HEK293 (cell line): ENCODE measurements around the gene LHFPL4.

Experiments used
- MEIS1 ChIP-seq: sonication (generic); formaldehyde crosslinking; IDR thresholded peaks from 2 replicates; pipeline ENCODE4 v1.8.1; 2022; ENCODE audit warnings: missing genetic modification reagents, mild to moderate bottlenecking, borderline replicate concordance
- TRIM28 ChIP-seq: IDR thresholded peaks from 2 replicates; pipeline ENCODE4 v1.6.1; 2011; ENCODE audit warnings: low read length, control low read depth, borderline replicate concordance
- YY1 ChIP-seq: fragments of 450-650 bp; formaldehyde crosslinking; IDR thresholded peaks from 2 replicates; pipeline ENCODE4 v1.5.1; 2018; ENCODE audit warnings: missing biosample characterization, missing genetic modification characterization
- ZBTB21 ChIP-seq: fragments of 450-650 bp; formaldehyde crosslinking; IDR thresholded peaks from 2 replicates; pipeline ENCODE4 v1.5.1; 2017; ENCODE audit warnings: missing biosample characterization, missing genetic modification characterization
- ZFP3 ChIP-seq: fragments of 450-650 bp; formaldehyde crosslinking; IDR thresholded peaks from 2 replicates; pipeline ENCODE4 v1.5.1; 2016; ENCODE audit warnings: low read depth, missing biosample characterization, missing genetic modification characterization
- ZNF121 ChIP-seq: fragments of 450-650 bp; formaldehyde crosslinking; IDR thresholded peaks from 2 replicates; pipeline ENCODE4 v1.5.1; 2016; ENCODE audit warnings: missing biosample characterization, missing genetic modification characterization
- ZNF423 ChIP-seq: fragments of 450-650 bp; formaldehyde crosslinking; IDR thresholded peaks from 2 replicates; pipeline ENCODE4 v1.5.1; 2016; ENCODE audit warnings: missing biosample characterization, missing genetic modification characterization
- ZNF600 ChIP-seq: fragments of 450-650 bp; formaldehyde crosslinking; IDR thresholded peaks from 2 replicates; pipeline ENCODE4 v1.5.1; 2016; ENCODE audit warnings: missing biosample characterization, missing genetic modification characterization
- ZNF777 ChIP-seq: fragments of 450-650 bp; formaldehyde crosslinking; IDR thresholded peaks from 2 replicates; pipeline ENCODE4 v1.5.1; 2017; ENCODE audit warnings: missing biosample characterization, missing genetic modification characterization, borderline replicate concordance
- ZNF791 ChIP-seq: fragments of 450-650 bp; formaldehyde crosslinking; IDR thresholded peaks from 2 replicates; pipeline ENCODE4 v1.5.1; 2016; ENCODE audit warnings: missing biosample characterization, missing genetic modification characterization
- ZNF792 ChIP-seq: fragments of 450-650 bp; formaldehyde crosslinking; IDR thresholded peaks from 2 replicates; pipeline ENCODE4 v1.5.1; 2016; ENCODE audit warnings: missing biosample characterization, missing genetic modification characterization
- TF ChIP-seq, protein P1 (sequence below): fragments of 450-650 bp; formaldehyde crosslinking; IDR thresholded peaks from 2 replicates; pipeline ENCODE4 v1.5.1; 2016; ENCODE audit warnings: missing biosample characterization, missing genetic modification characterization
- TF ChIP-seq, protein P2 (sequence below): fragments of 450-650 bp; formaldehyde crosslinking; IDR thresholded peaks from 2 replicates; pipeline ENCODE4 v1.5.1; 2016; ENCODE audit warnings: missing biosample characterization, missing genetic modification characterization

DNA sequence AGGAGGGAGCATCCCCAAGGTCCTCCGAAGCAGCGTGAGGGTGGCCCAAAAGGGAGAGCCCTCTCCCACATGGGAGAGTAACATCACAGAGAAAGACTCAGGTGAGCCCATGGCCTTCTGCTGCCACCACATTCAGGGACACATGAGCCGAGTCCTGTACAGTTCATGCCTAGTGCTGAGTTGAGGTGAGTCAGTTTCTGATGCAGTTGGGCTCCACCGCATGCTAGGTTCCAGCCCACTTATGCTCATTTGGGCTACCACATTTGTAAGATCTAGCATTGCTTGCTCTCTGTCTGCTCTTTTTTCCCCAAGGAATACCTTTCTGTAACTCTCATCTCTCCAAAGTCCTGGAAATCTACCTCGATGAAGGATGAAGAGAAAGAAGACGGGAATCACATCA, 79.1 kb downstream of the LHFPL4 start:
- TF ChIP-seq, protein P1, sequence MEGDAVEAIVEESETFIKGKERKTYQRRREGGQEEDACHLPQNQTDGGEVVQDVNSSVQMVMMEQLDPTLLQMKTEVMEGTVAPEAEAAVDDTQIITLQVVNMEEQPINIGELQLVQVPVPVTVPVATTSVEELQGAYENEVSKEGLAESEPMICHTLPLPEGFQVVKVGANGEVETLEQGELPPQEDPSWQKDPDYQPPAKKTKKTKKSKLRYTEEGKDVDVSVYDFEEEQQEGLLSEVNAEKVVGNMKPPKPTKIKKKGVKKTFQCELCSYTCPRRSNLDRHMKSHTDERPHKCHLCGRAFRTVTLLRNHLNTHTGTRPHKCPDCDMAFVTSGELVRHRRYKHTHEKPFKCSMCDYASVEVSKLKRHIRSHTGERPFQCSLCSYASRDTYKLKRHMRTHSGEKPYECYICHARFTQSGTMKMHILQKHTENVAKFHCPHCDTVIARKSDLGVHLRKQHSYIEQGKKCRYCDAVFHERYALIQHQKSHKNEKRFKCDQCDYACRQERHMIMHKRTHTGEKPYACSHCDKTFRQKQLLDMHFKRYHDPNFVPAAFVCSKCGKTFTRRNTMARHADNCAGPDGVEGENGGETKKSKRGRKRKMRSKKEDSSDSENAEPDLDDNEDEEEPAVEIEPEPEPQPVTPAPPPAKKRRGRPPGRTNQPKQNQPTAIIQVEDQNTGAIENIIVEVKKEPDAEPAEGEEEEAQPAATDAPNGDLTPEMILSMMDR (tag by site-specific recombination), result no peak
- TF ChIP-seq MEIS1, result no peak
- TF ChIP-seq YY1 (tag by site-specific recombination), result no peak
- TF ChIP-seq, protein P2, sequence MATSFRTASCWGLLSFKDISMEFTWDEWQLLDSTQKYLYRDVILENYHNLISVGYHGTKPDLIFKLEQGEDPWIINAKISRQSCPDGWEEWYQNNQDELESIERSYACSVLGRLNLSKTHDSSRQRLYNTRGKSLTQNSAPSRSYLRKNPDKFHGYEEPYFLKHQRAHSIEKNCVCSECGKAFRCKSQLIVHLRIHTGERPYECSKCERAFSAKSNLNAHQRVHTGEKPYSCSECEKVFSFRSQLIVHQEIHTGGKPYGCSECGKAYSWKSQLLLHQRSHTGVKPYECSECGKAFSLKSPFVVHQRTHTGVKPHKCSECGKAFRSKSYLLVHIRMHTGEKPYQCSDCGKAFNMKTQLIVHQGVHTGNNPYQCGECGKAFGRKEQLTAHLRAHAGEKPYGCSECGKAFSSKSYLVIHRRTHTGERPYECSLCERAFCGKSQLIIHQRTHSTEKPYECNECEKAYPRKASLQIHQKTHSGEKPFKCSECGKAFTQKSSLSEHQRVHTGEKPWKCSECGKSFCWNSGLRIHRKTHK (tag by site-specific recombination), result no peak
- no peak for TF ChIP-seq ZNF423 (tag by site-specific recombination)
- TF ChIP-seq ZFP3 (tag by site-specific recombination), result no peak
- TF ChIP-seq TRIM28, result no peak
- no peak for TF ChIP-seq ZNF777 (tag by site-specific recombination)
- no peak for TF ChIP-seq ZNF792 (tag by site-specific recombination)
- TF ChIP-seq ZNF791 (tag by site-specific recombination), result no peak
- no peak for TF ChIP-seq ZBTB21 (tag by site-specific recombination)
- no peak for TF ChIP-seq ZNF600
- no peak for TF ChIP-seq ZNF121 (tag by site-specific recombination)
